IPS-20b (cell line): ENCODE data around the gene ZNF224.
"Not testable (repeated sequence)": the region's sequence is repeated elsewhere in the genome, so short reads cannot be mapped to it uniquely, and the experiment has no call there.

ENCODE experiments used
- H3K27ac ChIP-seq: one replicate; pipeline ENCODE4 v1.5.1; 2013; ENCODE audit warnings: low read length
- H3K27me3 ChIP-seq: 2 replicates; pipeline ENCODE4 v1.6.1; 2013; ENCODE audit warnings: mild to moderate bottlenecking, low read length, inconsistent platforms; ENCODE audit not compliant: insufficient read depth
- H3K36me3 ChIP-seq: 2 replicates; pipeline ENCODE4 v1.6.1; 2013; ENCODE audit warnings: low read depth, mild to moderate bottlenecking, inconsistent platforms, low read length, moderate library complexity; ENCODE audit not compliant: insufficient read depth
- H3K4me1 ChIP-seq: 2 replicates; pipeline ENCODE4 v1.6.1; 2013; ENCODE audit warnings: mild to moderate bottlenecking, control low read depth, inconsistent platforms, low read length, moderate library complexity; ENCODE audit not compliant: insufficient read depth
- H3K4me3 ChIP-seq: 2 replicates; pipeline ENCODE4 v1.5.1; 2013; ENCODE audit warnings: mild to moderate bottlenecking, low read length, inconsistent platforms
- H3K9ac ChIP-seq: 2 replicates; pipeline ENCODE4 v1.6.1; 2013; ENCODE audit warnings: low read depth, mild to moderate bottlenecking, inconsistent platforms, low read length, moderate library complexity
- H3K9me3 ChIP-seq: 2 replicates; pipeline ENCODE4 v1.6.1; 2013; ENCODE audit warnings: mild to moderate bottlenecking, low read depth, low read length, inconsistent platforms; ENCODE audit not compliant: insufficient read depth

ZNF224 gene

GRCh38 chr19:44076325-44076724 lies 17.8 kb upstream of the ZNF224 start:
- H3K4me3 ChIP-seq: no peak overlapping the region
- H3K36me3 ChIP-seq: no peaks in the 10 kb centered on the region

GRCh38 chr19:44092108-44092507 lies 2.1 kb upstream of the ZNF224 start:
- Histone ChIP-seq H3K9ac (no peak overlapping the region), H3K9me3 (no peaks in the 10 kb centered on the region), H3K36me3 (no peaks in the 10 kb centered on the region; the same call in 1 of the 2 replicates), H3K4me3 (no peak overlapping the region), H3K27me3 (no peaks in the 10 kb centered on the region), H3K27ac (no peak overlapping the region), H3K4me1 (no peaks in the 10 kb centered on the region)

More at GRCh38 chr19:44076325-44076724, 17.8 kb upstream of the ZNF224 start:
- Histone ChIP-seq H3K27me3 (peaks cover 13% of the 10 kb centered on the region), H3K4me1 (no peaks in the 10 kb centered on the region), H3K27ac (no peak overlapping the region), H3K9me3 (peaks cover 4% of the 10 kb centered on the region; the same call in 1 of the 2 replicates), H3K9ac (no peak overlapping the region)

GRCh38 chr19:44107751-44108150 lies 13.6 kb downstream of the ZNF224 start:
- peaks cover 46% of the 10 kb centered on the region for H3K9me3 ChIP-seq
- H3K4me3 ChIP-seq: no peak overlapping the region
- H3K27me3 ChIP-seq: no peaks in the 10 kb centered on the region
- H3K36me3 ChIP-seq: peaks cover 39% of the 10 kb centered on the region
- no peaks in the 10 kb centered on the region for H3K4me1 ChIP-seq
- H3K9ac ChIP-seq: no peak overlapping the region
- H3K27ac ChIP-seq: no peak overlapping the region

- Histone ChIP-seq H3K4me3 (no peak overlapping the region), H3K9ac (no peak overlapping the region), H3K27me3 (no peaks in the 10 kb centered on the region), H3K4me1 (no peaks in the 10 kb centered on the region), H3K27ac (no peak overlapping the region), H3K9me3 (peaks cover 43% of the 10 kb centered on the region), H3K36me3 (peaks cover 26% of the 10 kb centered on the region)
Observed at GRCh38 chr19:44109458-44109857, 15.3 kb downstream of the ZNF224 start.

- peak overlapping the region; percentile 64; the same call in 1 of the 2 replicates for H3K9ac ChIP-seq
- H3K4me3 ChIP-seq: peak overlapping the region; percentile 78
- H3K36me3 ChIP-seq: peaks cover 14% of the 10 kb centered on the region
- H3K27ac ChIP-seq: no peak overlapping the region
- peaks cover 29% of the 10 kb centered on the region for H3K9me3 ChIP-seq
- no peaks in the 10 kb centered on the region for H3K4me1 ChIP-seq
- no peaks in the 10 kb centered on the region for H3K27me3 ChIP-seq
Observed at GRCh38 chr19:44111910-44112463, 17.8 kb downstream of the ZNF224 start.

GRCh38 chr19:44112802-44113137 lies 18.6 kb downstream of the ZNF224 start:
- Histone ChIP-seq H3K27me3 (no peaks in the 10 kb centered on the region), H3K9ac (peak overlapping the region; percentile 64), H3K4me3 (peak overlapping the region; percentile 78), H3K4me1 (no peaks in the 10 kb centered on the region), H3K9me3 (peaks cover 21% of the 10 kb centered on the region), H3K36me3 (peaks cover 7% of the 10 kb centered on the region), H3K27ac (no peak overlapping the region)

- peaks cover 5% of the 10 kb centered on the region for H3K36me3 ChIP-seq
- no peaks in the 10 kb centered on the region for H3K27me3 ChIP-seq
- H3K9me3 ChIP-seq: peaks cover 16% of the 10 kb centered on the region
- no peak within 1 kb of the TSS for H3K27ac ChIP-seq
- H3K4me1 ChIP-seq: no peaks in the 10 kb centered on the region
- H3K4me3 ChIP-seq: peak within 1 kb of the TSS; percentile 78
- peak within 1 kb of the TSS; percentile 73 for H3K9ac ChIP-seq
Observed at GRCh38 chr19:44113138-44113783, 19.1 kb downstream of the ZNF224 start, which contains the start of gene ZNF225. Gene ZNF225 (plus strand): TSS chr19:44113399. CDS start chr19:44115828, 2,429 bp downstream.

GRCh38 chr19:44113784-44114390 lies 19.7 kb downstream of the ZNF224 start:
- peaks cover 7% of the 10 kb centered on the region for H3K36me3 ChIP-seq
- no peaks in the 10 kb centered on the region for H3K4me1 ChIP-seq
- H3K27ac ChIP-seq: no peak overlapping the region
- no peaks in the 10 kb centered on the region for H3K27me3 ChIP-seq
- H3K4me3 ChIP-seq: peak overlapping the region; percentile 78
- peak overlapping the region; percentile 73 for H3K9ac ChIP-seq
- H3K9me3 ChIP-seq: peaks cover 10% of the 10 kb centered on the region; the same call in 1 of the 2 replicates

- H3K9ac ChIP-seq, H3K4me3 ChIP-seq, H3K4me1 ChIP-seq, H3K27me3 ChIP-seq, H3K27ac ChIP-seq, H3K9me3 ChIP-seq: not testable (repeated sequence)
- peaks cover 23% of the 10 kb centered on the region for H3K36me3 ChIP-seq
Observed at GRCh38 chr19:44121162-44121561, 27.0 kb downstream of the ZNF224 start.

- H3K27ac ChIP-seq: no peak overlapping the region
- H3K9ac ChIP-seq: no peak overlapping the region
- no peaks in the 10 kb centered on the region for H3K4me1 ChIP-seq
- H3K27me3 ChIP-seq: no peaks in the 10 kb centered on the region
- no peak overlapping the region for H3K4me3 ChIP-seq
- peaks cover 51% of the 10 kb centered on the region for H3K9me3 ChIP-seq
- peaks cover 35% of the 10 kb centered on the region for H3K36me3 ChIP-seq
Observed at GRCh38 chr19:44131955-44132354, 37.8 kb downstream of the ZNF224 start.

GRCh38 chr19:44141191-44142058 lies 47.3 kb downstream of the ZNF224 start, which contains the start of gene ZNF234:
Gene ZNF234 (plus strand): TSS chr19:44141554. CDS start chr19:44144633, 3,079 bp downstream.
- Histone ChIP-seq H3K4me1 (0 out of 2 replicates have a peak, but pooled peaks cover 4% of the 10 kb centered on the region), H3K36me3 (peaks cover 7% of the 10 kb centered on the region; the same call in 1 of the 2 replicates), H3K27ac (no peak within 1 kb of the TSS), H3K27me3 (no peaks in the 10 kb centered on the region), H3K9ac (peak within 1 kb of the TSS; percentile 50), H3K4me3 (peak within 1 kb of the TSS; percentile 75), H3K9me3 (no peaks in the 10 kb centered on the region)
